GM12878 (cell line): Measurements from ENCODE around the gene HS6ST3. TPM values are rescaled to one million over a fixed set of nuclear protein-coding genes. Genes with fewer than 3 reads are reported as not detected.

Experiments used
- BCLAF1 ChIP-seq: fragments of 450-650 bp; IDR thresholded peaks from 2 replicates; pipeline ENCODE4 v1.6.1; 2017; ENCODE audit warnings: antibody characterized with exemption, mild to moderate bottlenecking, moderate library complexity
- HDAC6 ChIP-seq: fragments of 200-600 bp; sonication (generic); IDR thresholded peaks from one replicate; pipeline ENCODE4 v1.8.0; 2017; ENCODE audit warnings: antibody characterized with exemption; ENCODE audit not compliant: unreplicated experiment
- HSF1 ChIP-seq: fragments of 150-350 bp; IDR thresholded peaks from 2 replicates; pipeline ENCODE4 v1.6.1; 2014; ENCODE audit warnings: mild to moderate bottlenecking, low read depth, low read length
- NFYB ChIP-seq: IDR thresholded peaks from 2 replicates; pipeline ENCODE4 v1.6.1; 2011; ENCODE audit warnings: low read depth, mild to moderate bottlenecking, low read length, improper control_type of control experiment, moderate library complexity; ENCODE audit not compliant: insufficient read depth
- ZBTB4 ChIP-seq: fragments of 450-650 bp; formaldehyde crosslinking; IDR thresholded peaks from 2 replicates; pipeline ENCODE4 v1.4.0; 2022; ENCODE audit warnings: mild to moderate bottlenecking, moderate library complexity
- ZNF622 ChIP-seq: fragments of 450-650 bp; IDR thresholded peaks from 2 replicates; pipeline ENCODE4 v1.6.1; 2017; ENCODE audit warnings: mild to moderate bottlenecking, inconsistent platforms
- polyA plus RNA-seq, 11 experiments: library from polyadenylated mRNA; depleted of rRNA in 4 of 11; unstranded in 6 of 11; stranded (reverse) in 5 of 11; fragments of >200 nt; fragmentation: Nextera tagmentation in 4 of 11; fragmentation: Illumina TruSeq in 1 of 11; extraction: Ambion mirVana in 4 of 11; extraction: Trizol in 1 of 11; gene quantifications; 1 replicate in 1 of 11; 2 replicates in 10 of 11; pipeline versions ENCODE4 v1.2.1 to v1.2.3, GENCODE V29; 2011 to 2016; ENCODE audit warnings: inconsistent platforms in 2 of 11, missing spikeins in 2 of 11, low read depth in 1 of 11
- total RNA-seq, 4 experiments: library from RNA; depleted of rRNA in 3 of 4; stranded (reverse); fragments of >200 nt in 3 of 4; fragmentation: Illumina TruSeq in 1 of 4; extraction: Trizol in 1 of 4; gene quantifications; 2 replicates each; pipeline versions ENCODE4 v1.2.1 to v1.2.3, GENCODE V29; 2013 to 2021

Gene HS6ST3
- total and polyA plus RNA-seq, 10 of the 15 experiments (the other 5 are each of a cell fraction or from before 2014, with no cell fraction given) = under 0.01 to 2.9 TPM; not detected in 8

- TF ChIP-seq BCLAF1 (no peak), HDAC6 (no peak), HSF1 (no peak), NFYB (no peak), ZBTB4 (CRISPR knock-in tag) (no peak), ZNF622 (no peak)
Observed at GRCh38 chr13:96573563-96573962, 483.7 kb downstream of the HS6ST3 start (continued).
